Type B pancreatic cell (in vitro differentiated cells): Measurements from ENCODE around the gene HDGFL3. TPM values are rescaled to one million over a fixed set of nuclear protein-coding genes. Genes with fewer than 3 reads are reported as not detected.
A peak's percentile ranks its signal among the peaks of the same experiment; 100 is the strongest.

Experiments
- DNase-seq: peaks from one replicate; pipeline ENCODE4 v3.0.0; 2021; ENCODE audit warnings: mixed read lengths; ENCODE audit not compliant: unreplicated experiment; ENCODE audit errors: extremely low spot score
- H3K27ac Mint-ChIP-seq: 2 replicates; pipeline ENCODE4 v1.8.0; 2021; ENCODE audit warnings: mild to moderate bottlenecking, mixed read lengths
- H3K27me3 Mint-ChIP-seq: 2 replicates; pipeline ENCODE4 v1.8.0; 2021; ENCODE audit warnings: mixed read lengths
- H3K36me3 Mint-ChIP-seq: 2 replicates; pipeline ENCODE4 v1.8.0; 2021; ENCODE audit warnings: mixed read lengths
- H3K4me1 Mint-ChIP-seq: one replicate; pipeline ENCODE4 v1.8.0; 2021; ENCODE audit warnings: mixed read lengths; ENCODE audit not compliant: unreplicated experiment
- H3K4me3 Mint-ChIP-seq: 2 replicates; pipeline ENCODE4 v1.8.0; 2021; ENCODE audit warnings: mild to moderate bottlenecking, mixed read lengths
- H3K9me3 Mint-ChIP-seq: 2 replicates; pipeline ENCODE4 v1.8.0; 2021; ENCODE audit warnings: mixed read lengths
- total RNA-seq: library from RNA; stranded (reverse); gene quantifications from 2 replicates; pipeline ENCODE4 v1.2.1, GENCODE V29; 2021; ENCODE audit warnings: low replicate concordance
- TF ChIP-seq, protein P1 (sequence below): fragments of 200-600 bp; sonication (generic); conservative IDR thresholded peaks from 2 replicates; pipeline ENCODE4 v1.5.0; 2021; ENCODE audit warnings: antibody characterized with exemption, mild to moderate bottlenecking

HDGFL3 gene
- total RNA-seq, 1 donor from 2014 or later, result 78.8 TPM

DNA sequence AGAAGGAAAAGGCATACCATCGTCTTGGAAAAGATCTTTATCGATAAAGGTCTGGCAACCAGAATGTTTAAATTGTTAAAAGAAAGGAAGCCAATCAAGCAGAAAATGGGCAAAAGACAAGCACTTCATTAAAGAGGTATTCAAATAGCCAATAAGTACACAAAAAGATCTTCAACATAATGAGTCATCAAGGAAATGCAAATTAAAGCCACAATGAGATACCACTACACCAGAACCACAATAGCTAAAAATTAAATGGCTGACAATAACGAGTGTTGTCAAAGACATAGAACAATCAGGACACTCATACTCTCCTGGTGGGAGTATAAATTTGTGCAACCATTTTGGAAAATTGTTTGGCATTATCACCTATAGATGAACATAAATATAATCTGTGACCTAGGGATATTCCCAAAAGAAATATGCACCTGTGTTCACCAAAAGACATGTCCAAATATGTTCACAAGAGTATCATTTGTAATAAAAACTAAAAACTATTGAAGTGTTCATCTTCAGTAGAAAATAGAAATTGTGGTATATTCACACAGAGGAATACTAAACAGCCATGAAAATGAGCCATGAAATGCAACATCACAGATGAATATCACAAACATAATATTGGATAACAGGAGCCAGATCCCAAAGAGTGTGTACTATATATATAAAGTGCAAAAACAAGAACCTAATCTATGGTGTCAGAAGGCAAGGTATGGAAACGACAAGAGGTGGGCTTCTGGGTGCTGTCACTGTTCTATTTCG, 126.2 kb downstream of the HDGFL3 start:
- Mint-ChIP-seq H3K27ac (no peak overlapping the region), H3K36me3 (no peaks in the 10 kb centered on the region), H3K9me3 (no peaks in the 10 kb centered on the region)

DNA sequence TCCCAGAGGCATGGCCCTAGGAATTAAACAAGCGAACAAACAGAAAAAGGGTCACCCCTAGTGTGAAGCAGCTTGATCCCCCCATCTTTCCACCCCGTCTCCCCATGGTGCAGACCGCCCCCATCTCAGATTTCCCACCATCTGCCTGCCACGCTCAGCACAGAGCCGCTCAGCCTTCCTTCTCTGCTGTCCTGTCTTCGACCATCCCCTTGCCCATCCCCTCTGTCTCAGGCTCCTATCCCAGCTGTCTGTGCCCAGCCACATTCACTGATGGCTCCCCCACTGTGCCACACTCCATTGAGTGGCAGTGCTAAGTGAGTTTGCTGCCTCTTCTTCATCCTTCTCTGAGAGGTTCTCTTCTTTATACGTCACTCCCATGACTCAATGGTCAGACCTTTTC, 128.9 kb downstream of the HDGFL3 start:
- peaks cover 7% of the 10 kb centered on the region for H3K4me1 Mint-ChIP-seq
- no peak for DNase-seq
- peaks cover 25% of the 10 kb centered on the region for H3K27me3 Mint-ChIP-seq
- H3K4me3 Mint-ChIP-seq, result no peak overlapping the region
- no peaks in the 10 kb centered on the region for H3K9me3 Mint-ChIP-seq
- H3K36me3 Mint-ChIP-seq, result no peaks in the 10 kb centered on the region
- peak overlapping the region; percentile 12 for H3K27ac Mint-ChIP-seq
- TF ChIP-seq, protein P1, sequence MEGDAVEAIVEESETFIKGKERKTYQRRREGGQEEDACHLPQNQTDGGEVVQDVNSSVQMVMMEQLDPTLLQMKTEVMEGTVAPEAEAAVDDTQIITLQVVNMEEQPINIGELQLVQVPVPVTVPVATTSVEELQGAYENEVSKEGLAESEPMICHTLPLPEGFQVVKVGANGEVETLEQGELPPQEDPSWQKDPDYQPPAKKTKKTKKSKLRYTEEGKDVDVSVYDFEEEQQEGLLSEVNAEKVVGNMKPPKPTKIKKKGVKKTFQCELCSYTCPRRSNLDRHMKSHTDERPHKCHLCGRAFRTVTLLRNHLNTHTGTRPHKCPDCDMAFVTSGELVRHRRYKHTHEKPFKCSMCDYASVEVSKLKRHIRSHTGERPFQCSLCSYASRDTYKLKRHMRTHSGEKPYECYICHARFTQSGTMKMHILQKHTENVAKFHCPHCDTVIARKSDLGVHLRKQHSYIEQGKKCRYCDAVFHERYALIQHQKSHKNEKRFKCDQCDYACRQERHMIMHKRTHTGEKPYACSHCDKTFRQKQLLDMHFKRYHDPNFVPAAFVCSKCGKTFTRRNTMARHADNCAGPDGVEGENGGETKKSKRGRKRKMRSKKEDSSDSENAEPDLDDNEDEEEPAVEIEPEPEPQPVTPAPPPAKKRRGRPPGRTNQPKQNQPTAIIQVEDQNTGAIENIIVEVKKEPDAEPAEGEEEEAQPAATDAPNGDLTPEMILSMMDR, result no peak

More for the DNA sequence above, 126.2 kb downstream of the HDGFL3 start:
- H3K4me3 Mint-ChIP-seq, result no peak overlapping the region
- TF ChIP-seq, protein P1, result no peak
- H3K4me1 Mint-ChIP-seq, result peaks cover 7% of the 10 kb centered on the region
- DNase-seq, result no peak
- peaks cover 25% of the 10 kb centered on the region for H3K27me3 Mint-ChIP-seq

Other genes with a start within 250 kb of the HDGFL3 start
- 31.1 and 46.1 TPM in 2 replicates for gene RAMAC, start 221.6 kb downstream of the HDGFL3 start, total RNA-seq
- 20.8 and 26.8 TPM in 2 replicates for gene C15orf40, start 196.2 kb downstream of the HDGFL3 start, total RNA-seq
- gene BTBD1, start 140.6 kb downstream of the HDGFL3 start, total RNA-seq, result 40.5 and 40.7 TPM in 2 replicates
- gene TM6SF1, start 100.2 kb downstream of the HDGFL3 start, total RNA-seq, result 0.14 and 0.24 TPM in 2 replicates
- gene BNC1, start 76.8 kb upstream of the HDGFL3 start, total RNA-seq, result 2.4 and 7.0 TPM in 2 replicates
- gene SH3GL3, start 239.5 kb upstream of the HDGFL3 start, total RNA-seq, result 10.0 and 35.9 TPM in 2 replicates